ENCODE results near the gene ZNF433.
"Not testable (repeated sequence)": the region's sequence is repeated elsewhere in the genome, so short reads cannot be mapped to it uniquely, and the experiment has no call there.

Gene ZNF433

DNA sequence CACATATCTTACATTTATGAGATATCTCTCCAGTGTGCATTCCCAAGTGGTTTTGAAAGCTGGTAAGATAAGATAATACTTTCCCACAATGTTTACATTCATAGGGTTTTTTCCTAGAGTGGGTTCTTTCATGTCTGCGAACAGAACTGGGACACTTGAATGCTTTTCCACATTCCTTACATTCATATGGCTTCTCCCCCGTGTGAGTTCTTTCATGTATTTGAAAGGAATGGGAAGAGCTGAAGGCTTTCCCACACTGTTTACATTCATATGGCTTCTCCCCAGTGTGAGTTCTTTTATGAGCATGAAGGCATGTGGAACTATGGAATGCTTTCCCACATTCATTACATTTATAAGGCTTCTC is 19.7 kb downstream of the ZNF433 start:
- no peak for ATAC-seq
- Mint-ChIP-seq H3K27me3 (no peaks in the 10 kb centered on the region), H3K36me3 (peaks cover 79% of the 10 kb centered on the region), H3K4me1 (no peaks in the 10 kb centered on the region), H3K27ac (no peak overlapping the region), H3K9me3 (peaks cover 21% of the 10 kb centered on the region), H3K4me3 (no peak overlapping the region)

DNA sequence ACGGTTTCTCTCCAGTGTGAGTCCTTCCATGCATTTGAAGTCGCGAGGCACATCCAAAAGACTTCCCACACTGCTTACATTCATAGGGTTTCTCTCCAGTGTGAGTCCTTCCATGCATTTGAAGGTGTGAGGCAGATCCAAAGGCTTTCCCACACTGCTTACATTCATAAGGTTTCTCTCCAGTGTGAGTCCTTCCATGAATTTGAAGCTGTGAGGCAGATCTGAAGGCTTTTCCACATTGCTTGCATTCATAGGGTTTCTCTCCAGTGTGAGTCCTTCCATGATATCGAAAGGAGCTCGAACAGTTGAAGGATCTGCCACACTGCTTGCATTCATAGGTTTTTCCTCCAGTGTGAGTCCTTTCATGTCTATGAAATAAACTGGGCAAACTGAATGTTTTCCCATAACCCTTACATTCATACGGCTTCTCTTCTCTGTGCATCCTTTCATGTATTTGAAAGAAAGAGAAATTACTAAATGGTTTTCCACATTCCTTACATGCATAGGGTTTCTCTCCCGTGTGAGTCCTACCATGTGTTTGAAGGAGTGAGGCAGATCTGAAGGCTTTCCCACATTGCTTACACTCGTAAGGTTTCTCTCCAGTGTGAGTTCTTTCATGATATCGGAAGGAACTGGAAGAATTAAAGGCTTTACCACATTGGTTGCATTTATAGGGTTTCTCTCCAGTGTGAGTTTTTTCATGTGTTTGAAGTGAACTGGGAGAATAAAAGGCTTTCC is 20.3 kb downstream of the ZNF433 start:
- H3K27ac Mint-ChIP-seq, result no peak overlapping the region
- no peaks in the 10 kb centered on the region for H3K27me3 Mint-ChIP-seq
- ATAC-seq, result no peak
- H3K9me3 Mint-ChIP-seq, result peaks cover 21% of the 10 kb centered on the region
- H3K4me3 Mint-ChIP-seq, result no peak overlapping the region
- H3K36me3 Mint-ChIP-seq, result peaks cover 84% of the 10 kb centered on the region
- no peaks in the 10 kb centered on the region for H3K4me1 Mint-ChIP-seq

DNA sequence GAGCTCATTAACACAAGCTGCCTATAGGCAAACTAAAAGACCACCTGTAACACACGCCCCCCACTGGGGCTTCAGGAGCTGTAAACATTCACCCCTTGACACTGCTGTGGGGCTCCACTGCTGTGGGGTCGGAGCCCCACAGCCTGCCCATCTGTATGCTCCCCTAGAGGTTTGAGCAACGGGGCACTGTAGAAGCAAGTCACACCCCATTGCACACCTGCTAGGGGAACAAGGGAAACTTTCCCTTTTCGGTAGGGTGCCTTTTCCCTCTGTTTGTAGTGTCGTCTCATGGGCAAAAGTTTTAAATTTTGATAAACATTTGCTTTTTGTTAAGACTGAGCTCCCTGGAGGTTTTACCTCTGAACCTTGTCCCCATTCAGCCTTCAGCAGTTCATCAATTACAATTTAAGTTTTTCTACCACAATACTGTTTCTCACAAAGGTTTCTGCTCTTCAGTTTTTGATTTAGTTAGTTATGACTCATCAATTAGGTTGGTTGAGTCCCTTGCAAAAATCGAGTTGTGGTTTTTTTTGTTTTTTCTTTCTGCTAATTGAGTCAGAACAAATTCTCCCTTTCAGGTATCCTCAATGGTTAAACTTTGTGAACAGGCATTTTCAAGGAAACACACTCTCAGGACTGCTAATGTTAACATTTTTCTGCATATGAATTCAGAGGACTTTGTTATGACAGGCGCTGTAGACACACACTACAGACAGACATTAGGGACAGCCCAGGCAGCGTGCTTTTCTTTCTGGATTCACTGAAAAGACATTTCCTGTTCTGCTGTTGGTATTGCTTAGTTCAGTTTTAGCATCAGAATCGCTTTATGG is 35.1 kb downstream of the ZNF433 start:
- peak; percentile 91 for ATAC-seq
- peaks cover 31% of the 10 kb centered on the region for H3K4me1 Mint-ChIP-seq
- H3K36me3 Mint-ChIP-seq, result peaks cover 6% of the 10 kb centered on the region
- no peaks in the 10 kb centered on the region for H3K9me3 Mint-ChIP-seq
- no peaks in the 10 kb centered on the region for H3K27me3 Mint-ChIP-seq
- H3K27ac Mint-ChIP-seq, result peak overlapping the region; percentile 81
- H3K4me3 Mint-ChIP-seq, result peak overlapping the region; percentile 55

DNA sequence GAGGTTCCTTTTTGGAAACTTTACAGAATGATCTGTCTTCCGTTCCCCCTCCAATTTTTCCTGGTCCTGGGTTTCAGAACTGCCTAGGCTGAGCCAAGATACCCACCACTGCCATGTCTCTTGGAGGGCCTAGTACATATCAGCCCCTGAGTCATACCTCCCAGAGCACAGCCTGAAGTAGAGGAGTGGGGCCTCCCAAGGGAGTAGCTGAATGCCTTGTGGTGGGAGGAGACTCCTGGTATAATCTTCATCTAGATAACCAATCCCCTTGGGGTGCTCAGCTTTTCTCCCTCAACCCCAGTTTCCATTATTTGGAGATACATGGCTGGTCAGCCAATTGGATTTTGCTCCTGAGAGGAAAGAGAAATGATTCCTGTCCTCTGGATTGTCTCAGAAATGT is 40.3 kb downstream of the ZNF433 start:
- Mint-ChIP-seq H3K27ac (no peak overlapping the region), H3K4me1 (peaks cover 56% of the 10 kb centered on the region), H3K27me3 (no peaks in the 10 kb centered on the region), H3K4me3 (no peak overlapping the region), H3K36me3 (peaks cover 19% of the 10 kb centered on the region), H3K9me3 (no peaks in the 10 kb centered on the region)
- ATAC-seq, result no peak

DNA sequence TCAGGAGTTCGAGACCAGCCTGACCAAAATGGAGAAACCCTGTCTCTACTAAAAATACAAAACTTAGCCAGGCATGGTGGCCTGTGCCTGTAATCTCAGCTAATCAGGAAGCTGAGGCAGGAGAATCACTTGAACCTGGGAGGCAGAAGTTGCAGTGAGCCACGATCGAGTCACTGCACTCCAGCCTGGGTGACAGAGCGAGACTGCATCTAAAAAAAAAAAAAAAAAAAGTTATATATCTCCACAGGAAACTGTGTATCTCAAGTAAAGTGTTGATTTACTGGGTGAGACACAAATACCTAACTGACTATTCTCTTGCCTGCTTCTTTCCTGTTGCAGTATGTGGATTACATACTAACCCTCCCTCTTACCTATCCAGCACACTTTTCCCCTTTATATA is 43.6 kb downstream of the ZNF433 start:
- not testable (repeated sequence) for H3K27ac Mint-ChIP-seq, ATAC-seq, H3K9me3 Mint-ChIP-seq, H3K27me3 Mint-ChIP-seq, H3K4me3 Mint-ChIP-seq
- peaks cover 56% of the 10 kb centered on the region for H3K4me1 Mint-ChIP-seq
- peaks cover 15% of the 10 kb centered on the region for H3K36me3 Mint-ChIP-seq

DNA sequence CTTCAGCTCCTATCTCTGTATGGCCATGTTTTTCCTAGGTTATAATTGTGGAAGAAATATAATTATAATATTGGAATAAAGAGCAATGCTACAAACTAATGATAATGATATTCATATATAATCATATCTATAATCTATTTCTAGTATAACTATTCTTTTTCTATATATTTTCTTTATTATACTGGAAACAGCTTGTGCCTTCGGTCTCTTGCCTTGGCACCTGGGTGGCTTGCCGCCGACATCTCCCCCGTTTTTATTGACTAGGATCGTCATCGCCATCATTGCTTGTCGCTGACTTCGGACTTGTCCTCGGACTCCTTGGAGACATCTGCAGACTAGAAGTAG is 46.4 kb downstream of the ZNF433 start:
- no peak for ATAC-seq
- Mint-ChIP-seq H3K36me3 (peaks cover 8% of the 10 kb centered on the region), H3K4me1 (peaks cover 48% of the 10 kb centered on the region), H3K27me3 (no peaks in the 10 kb centered on the region), H3K4me3 (no peak overlapping the region), H3K9me3 (no peaks in the 10 kb centered on the region), H3K27ac (peak overlapping the region; percentile 97)

DNA sequence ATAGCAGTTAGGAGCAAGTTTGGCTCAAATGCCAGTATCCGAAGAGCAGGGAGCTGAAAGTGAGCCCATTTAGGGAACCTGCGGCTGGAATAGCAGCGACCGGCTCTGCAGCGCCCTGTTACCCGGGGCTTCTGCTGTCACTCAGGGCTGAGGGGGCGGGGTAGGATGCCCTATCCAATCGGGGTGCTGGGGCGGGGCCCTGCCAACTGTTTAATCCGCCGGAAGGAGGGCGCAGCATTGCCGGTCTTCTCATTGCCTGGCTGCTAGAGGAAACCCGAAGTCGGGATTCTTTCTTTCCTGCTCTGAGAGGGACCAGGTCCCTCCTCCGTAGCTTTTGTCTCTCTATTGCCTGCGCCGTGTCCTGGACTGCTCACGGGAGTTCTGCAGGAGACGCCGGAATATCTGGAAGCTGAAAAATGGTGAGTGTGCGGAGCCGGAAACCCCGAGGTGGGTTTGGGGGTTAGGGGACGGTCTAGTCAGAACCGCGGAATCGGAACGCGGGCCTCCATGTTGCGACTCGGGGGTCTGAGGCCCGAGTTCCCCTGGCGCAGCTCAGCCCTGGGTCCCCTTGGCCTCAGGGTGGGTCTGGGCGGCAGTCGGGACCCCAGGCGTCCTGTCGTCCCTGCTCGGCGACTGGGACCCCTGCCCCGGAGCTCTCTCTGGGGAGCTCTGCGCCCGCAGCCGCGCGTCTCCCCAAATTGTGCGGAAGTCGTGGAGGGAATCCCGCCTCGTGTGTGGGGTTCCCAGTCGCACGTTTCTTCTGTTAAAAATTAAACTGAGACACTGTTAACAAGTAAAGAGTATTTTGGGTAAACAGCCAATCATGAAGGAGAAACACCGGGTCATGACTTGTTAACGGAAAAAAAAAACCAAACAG is 47.8 kb downstream of the ZNF433 start:
- peaks cover 2% of the 10 kb centered on the region for H3K9me3 Mint-ChIP-seq

DNA sequence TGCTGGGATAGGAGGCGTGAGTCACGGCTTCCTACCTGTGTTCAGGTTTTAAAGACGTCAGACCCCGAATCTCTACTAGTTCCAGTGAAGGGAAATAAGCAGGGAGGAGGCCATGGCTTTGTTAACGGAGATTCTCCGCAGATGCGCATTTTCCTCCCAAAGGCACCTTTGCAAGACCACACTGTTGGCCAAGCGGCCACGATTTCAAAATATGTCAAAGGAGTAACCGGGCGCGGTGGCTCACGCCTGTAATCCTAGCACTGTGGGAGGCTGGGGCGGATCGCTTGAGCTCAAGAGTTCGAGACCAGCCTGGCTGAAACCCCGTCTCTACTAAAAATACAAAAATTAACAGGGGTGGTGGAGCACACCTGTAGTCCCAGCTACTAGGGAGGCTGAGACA is 48.7 kb downstream of the ZNF433 start:
- Mint-ChIP-seq H3K9me3 (peaks cover 3% of the 10 kb centered on the region), H3K27ac (no peak overlapping the region), H3K4me1 (peaks cover 28% of the 10 kb centered on the region), H3K27me3 (no peaks in the 10 kb centered on the region), H3K4me3 (no peak overlapping the region), H3K36me3 (peaks cover 8% of the 10 kb centered on the region)
- ATAC-seq, result no peak

More for the DNA sequence above, 47.8 kb downstream of the ZNF433 start:
- Mint-ChIP-seq H3K4me1 (peaks cover 36% of the 10 kb centered on the region), H3K27me3 (no peaks in the 10 kb centered on the region), H3K4me3 (peak overlapping the region; percentile 92), H3K36me3 (peaks cover 8% of the 10 kb centered on the region), H3K27ac (peak overlapping the region; percentile 97)
- ATAC-seq, result peak; percentile 99

DNA sequence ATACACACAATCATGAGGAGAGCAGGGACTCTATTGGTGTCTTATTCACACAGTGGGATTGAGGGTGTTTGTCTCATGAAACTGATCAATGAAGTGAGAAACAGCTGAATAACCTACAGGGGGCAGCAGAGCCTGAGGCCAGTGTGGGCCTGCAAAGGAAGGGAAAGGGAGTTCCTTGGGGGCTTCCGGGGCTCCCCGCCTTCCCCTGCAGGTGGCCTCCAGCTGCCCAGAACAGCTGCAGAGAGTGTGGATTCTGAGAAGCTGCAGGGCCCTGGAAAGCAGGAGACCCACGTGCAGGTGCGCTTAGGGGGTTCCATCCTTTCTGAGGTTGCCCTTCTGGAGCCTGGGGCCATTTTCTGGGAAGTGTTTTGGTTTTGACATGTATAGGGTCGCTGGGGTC is 50.5 kb downstream of the ZNF433 start:
- H3K4me3 Mint-ChIP-seq, result no peak overlapping the region
- ATAC-seq, result no peak
- H3K9me3 Mint-ChIP-seq, result peaks cover 3% of the 10 kb centered on the region
- H3K27ac Mint-ChIP-seq, result no peak overlapping the region
- H3K36me3 Mint-ChIP-seq, result peaks cover 6% of the 10 kb centered on the region
- H3K4me1 Mint-ChIP-seq, result peaks cover 21% of the 10 kb centered on the region
- no peaks in the 10 kb centered on the region for H3K27me3 Mint-ChIP-seq

DNA sequence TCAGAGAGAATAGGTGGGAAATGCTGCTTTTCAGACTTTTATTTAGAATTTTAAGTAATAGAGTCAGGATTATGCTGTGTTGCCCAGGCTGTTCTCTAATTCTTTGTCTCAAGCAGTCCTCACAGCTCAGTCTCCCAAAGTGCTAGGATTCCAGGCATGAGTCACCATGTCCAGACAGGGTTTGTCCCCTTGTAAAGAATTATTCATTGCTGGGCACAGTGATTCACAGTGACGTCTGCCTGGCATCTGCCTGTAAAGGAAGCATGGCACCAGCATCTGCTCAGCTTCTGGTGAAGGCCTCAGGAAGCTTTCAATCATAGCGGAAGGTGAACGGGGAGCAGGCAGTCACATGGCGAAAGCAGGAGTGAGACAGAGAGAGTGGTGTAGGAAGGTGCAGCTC is 53.0 kb downstream of the ZNF433 start:
- peaks cover 16% of the 10 kb centered on the region for H3K9me3 Mint-ChIP-seq
- H3K4me3 Mint-ChIP-seq, result no peak overlapping the region
- H3K4me1 Mint-ChIP-seq, result peaks cover 9% of the 10 kb centered on the region
- peaks cover 28% of the 10 kb centered on the region for H3K36me3 Mint-ChIP-seq
- ATAC-seq, result no peak
- no peaks in the 10 kb centered on the region for H3K27me3 Mint-ChIP-seq
- no peak overlapping the region for H3K27ac Mint-ChIP-seq

DNA sequence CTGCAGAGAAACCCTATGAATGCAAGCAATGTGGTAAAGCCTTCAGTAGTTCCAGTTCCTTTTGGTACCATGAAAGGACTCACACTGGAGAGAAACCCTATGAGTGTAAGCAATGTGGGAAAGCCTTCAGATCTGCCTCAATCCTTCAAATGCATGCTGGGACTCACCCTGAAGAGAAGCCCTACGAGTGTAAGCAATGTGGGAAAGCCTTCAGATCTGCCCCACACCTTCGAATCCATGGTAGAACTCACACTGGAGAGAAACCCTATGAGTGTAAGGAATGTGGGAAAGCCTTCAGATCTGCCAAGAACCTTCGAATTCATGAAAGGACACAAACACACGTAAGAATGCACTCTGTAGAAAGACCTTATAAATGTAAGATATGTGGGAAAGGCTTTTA is 56.0 kb downstream of the ZNF433 start:
- no peaks in the 10 kb centered on the region for H3K4me1 Mint-ChIP-seq
- H3K27ac Mint-ChIP-seq, result no peak overlapping the region
- no peak overlapping the region for H3K4me3 Mint-ChIP-seq
- no peaks in the 10 kb centered on the region for H3K27me3 Mint-ChIP-seq
- no peak for ATAC-seq
- peaks cover 20% of the 10 kb centered on the region for H3K9me3 Mint-ChIP-seq
- H3K36me3 Mint-ChIP-seq, result peaks cover 55% of the 10 kb centered on the region

DNA sequence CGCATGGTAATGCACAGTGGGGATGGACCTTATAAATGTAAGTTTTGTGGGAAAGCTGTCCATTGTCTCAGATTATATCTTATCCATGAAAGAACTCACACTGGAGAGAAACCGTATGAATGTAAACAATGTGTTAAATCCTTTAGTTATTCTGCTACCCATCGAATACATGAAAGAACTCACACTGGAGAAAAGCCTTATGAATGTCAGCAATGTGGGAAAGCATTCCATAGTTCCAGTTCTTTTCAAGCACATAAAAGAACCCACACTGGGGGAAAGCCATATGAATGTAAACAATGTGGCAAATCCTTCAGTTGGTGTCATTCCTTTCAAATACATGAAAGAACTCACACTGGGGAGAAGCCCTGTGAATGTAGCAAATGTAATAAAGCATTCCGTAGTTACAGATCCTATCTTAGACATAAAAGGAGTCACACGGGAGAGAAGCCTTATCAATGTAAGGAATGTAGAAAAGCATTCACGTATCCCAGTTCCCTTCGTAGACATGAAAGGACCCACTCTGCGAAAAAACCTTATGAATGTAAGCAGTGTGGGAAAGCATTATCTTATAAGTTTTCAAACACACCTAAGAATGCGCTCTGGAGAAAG is 56.9 kb downstream of the ZNF433 start:
- no peak for ATAC-seq

DNA sequence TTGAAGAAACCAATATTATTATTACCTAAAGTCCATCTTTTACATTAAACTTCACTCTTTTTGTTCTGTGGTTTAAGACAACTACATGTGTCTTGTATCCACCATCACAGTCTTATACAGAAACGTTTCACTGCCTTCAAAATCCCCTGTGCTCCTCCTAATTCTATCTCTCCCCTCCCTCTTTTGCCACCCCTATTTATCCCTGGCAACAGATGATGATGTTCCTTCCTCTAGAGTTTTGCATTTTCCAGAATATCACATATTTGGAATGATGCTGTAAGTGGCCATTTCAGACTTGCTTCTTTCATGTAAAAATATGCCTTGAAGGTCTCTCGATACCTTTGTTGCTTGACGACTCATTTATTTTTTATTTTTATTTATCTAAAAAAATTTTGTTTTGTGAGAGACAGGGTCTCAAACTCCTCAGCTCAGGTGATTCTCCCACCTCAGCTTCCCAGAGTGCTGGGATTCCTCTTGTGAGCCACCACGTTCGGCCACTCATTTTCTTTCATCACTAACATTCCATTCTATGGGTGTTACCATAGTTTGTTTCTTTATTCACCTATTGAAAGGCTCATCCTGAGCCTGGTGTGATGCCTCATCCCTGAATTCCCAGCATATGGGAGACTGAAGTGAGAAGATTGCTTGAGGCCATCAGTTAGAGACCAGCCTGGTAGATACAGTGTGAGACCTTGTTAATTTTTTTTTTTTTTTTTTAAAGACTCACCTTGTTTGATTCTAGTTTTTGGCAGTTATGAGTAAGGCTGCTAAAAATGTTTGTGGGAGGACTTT is 62.3 kb downstream of the ZNF433 start:
- Mint-ChIP-seq H3K4me3 (no peak overlapping the region), H3K36me3 (peaks cover 54% of the 10 kb centered on the region), H3K27ac (no peak overlapping the region), H3K9me3 (peaks cover 13% of the 10 kb centered on the region), H3K4me1 (peaks cover 17% of the 10 kb centered on the region), H3K27me3 (no peaks in the 10 kb centered on the region)
- ATAC-seq, result no peak

More for the DNA sequence above, 56.9 kb downstream of the ZNF433 start:
- no peaks in the 10 kb centered on the region for H3K27me3 Mint-ChIP-seq
- no peak overlapping the region for H3K27ac Mint-ChIP-seq
- no peaks in the 10 kb centered on the region for H3K4me1 Mint-ChIP-seq
- H3K9me3 Mint-ChIP-seq, result peaks cover 23% of the 10 kb centered on the region
- peaks cover 61% of the 10 kb centered on the region for H3K36me3 Mint-ChIP-seq
- H3K4me3 Mint-ChIP-seq, result no peak overlapping the region

DNA sequence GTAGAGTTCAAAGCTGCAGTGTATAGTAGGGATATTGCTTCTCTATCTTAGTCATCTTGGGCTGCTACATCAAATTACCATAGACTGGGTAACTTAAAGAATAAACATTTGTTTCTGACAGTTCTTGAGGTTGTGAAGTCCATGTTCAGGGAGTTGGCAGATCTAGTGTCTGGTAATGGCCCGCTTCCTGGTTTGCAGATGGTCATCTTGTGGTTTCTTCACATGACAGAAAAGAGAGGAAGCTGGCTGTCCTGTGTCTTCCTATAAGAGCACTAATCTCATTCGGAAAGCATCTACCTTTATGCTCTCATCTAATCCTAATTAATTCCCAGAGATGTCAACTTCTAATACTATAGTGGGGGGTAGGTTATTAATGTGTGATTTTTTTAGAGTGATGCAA is 64.4 kb downstream of the ZNF433 start:
- Mint-ChIP-seq H3K9me3 (peaks cover 10% of the 10 kb centered on the region), H3K27me3 (no peaks in the 10 kb centered on the region)

More for the DNA sequence above, 64.4 kb downstream of the ZNF433 start:
- Mint-ChIP-seq H3K4me3 (no peak overlapping the region), H3K36me3 (peaks cover 36% of the 10 kb centered on the region), H3K4me1 (peaks cover 26% of the 10 kb centered on the region), H3K27ac (no peak overlapping the region)
- ATAC-seq, result no peak

All from stimulated activated memory B cell treated with anti-CD40 and anti-IgM and Interleukin-4, amounts not matched to agents 10 μg/mL and 1 μg/mL and 100 μg/mL, for 72 hours (primary cell).